Measurements from ENCODE around the gene PPIC.

The PPIC gene

DNA sequence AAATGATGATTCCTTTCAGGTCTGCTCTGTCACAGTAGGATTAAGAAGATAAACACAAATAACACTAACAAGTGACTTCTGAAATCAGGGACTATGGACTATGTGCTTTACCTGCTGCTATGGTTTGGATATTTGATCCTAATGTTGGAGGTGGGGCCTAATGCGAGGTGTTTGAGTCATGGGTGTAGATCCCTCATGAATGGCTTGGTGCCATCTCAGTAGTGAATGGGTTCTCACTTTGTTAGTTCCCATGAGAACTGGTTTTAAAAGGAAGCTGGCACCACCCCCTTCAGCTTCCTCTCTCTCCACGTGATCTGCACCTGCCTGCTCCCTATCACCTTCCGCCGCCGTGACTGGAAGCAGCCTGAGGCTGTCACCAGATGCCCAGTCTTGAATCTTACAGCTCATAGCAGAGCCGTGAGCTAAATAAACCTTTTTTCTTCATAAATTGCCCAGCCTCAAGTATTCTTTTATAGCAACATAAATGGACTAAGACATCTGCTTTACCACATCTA lies 3.3 kb downstream of the PPIC start:
- H3K27ac ChIP-seq = no peak overlapping the region
- TF ChIP-seq, protein P1, sequence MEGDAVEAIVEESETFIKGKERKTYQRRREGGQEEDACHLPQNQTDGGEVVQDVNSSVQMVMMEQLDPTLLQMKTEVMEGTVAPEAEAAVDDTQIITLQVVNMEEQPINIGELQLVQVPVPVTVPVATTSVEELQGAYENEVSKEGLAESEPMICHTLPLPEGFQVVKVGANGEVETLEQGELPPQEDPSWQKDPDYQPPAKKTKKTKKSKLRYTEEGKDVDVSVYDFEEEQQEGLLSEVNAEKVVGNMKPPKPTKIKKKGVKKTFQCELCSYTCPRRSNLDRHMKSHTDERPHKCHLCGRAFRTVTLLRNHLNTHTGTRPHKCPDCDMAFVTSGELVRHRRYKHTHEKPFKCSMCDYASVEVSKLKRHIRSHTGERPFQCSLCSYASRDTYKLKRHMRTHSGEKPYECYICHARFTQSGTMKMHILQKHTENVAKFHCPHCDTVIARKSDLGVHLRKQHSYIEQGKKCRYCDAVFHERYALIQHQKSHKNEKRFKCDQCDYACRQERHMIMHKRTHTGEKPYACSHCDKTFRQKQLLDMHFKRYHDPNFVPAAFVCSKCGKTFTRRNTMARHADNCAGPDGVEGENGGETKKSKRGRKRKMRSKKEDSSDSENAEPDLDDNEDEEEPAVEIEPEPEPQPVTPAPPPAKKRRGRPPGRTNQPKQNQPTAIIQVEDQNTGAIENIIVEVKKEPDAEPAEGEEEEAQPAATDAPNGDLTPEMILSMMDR (conservative IDR thresholded peaks at IDR 0.05; ENCODE audit: low read depth) = no peak
- ChIA-PET CTCF (no interaction called here), POLR2A (ENCODE audit: low non-redundant PET) (interaction anchor here (0.5 kb wide), 1 partner anchor 38 kb away, joined by 3 read pairs; no protein-coding TSS in a partner anchor)
- DNase-seq (ENCODE audit: low spot score) = peak; percentile 22

DNA sequence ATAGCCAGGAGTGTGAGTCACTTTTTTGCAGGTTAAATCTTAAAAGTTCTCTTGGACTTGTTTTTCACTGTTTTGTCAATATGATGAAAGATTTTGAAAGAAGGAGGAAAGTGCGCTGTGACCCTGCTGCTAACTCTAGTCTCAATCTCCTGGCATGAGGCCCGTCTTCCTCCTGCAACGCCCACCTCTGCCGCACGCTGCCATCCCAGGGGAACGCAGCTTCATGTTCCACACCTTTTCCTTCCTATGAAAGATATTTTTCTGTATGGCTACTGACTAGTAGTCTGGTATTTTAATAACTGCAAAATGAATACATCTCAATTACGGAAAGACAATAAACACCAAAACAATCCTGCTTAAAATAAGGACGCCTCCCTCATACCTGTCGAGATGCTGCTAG lies 8.3 kb downstream of the PPIC start:
- TF ChIP-seq, protein P1 (conservative IDR thresholded peaks at IDR 0.05; ENCODE audit: low read depth) = no peak
- ChIA-PET POLR2A (ENCODE audit: low non-redundant PET) (no interaction called here), CTCF (interaction anchor here (0.6 kb wide), 2 partner anchors 14 to 250 kb away, joined by 3 read pairs; no protein-coding TSS in a partner anchor)
- no peak overlapping the region for H3K27ac ChIP-seq
- no peak for DNase-seq (ENCODE audit: low spot score)

DNA sequence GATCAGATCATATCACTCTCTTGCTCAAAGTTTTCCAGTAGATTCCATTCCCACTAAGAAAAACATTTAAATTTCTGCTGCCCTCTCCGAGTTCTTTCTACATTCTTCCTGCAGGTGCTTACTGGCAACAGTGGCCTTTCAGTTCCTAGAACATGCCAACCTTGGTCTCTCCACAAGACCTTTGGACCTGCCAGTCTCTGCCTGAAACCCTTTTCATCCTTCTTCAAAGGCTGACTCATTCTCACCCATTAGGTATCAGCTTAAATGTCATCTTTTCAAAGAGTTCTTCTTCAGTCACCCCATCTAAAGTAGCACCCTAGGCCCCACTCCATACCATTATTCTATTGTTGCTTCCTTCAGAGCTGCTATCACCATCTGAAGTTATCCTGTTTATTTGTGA lies 21.8 kb downstream of the PPIC start:
- POLR2A ChIA-PET (ENCODE audit: low non-redundant PET) = no interaction called here

DNA sequence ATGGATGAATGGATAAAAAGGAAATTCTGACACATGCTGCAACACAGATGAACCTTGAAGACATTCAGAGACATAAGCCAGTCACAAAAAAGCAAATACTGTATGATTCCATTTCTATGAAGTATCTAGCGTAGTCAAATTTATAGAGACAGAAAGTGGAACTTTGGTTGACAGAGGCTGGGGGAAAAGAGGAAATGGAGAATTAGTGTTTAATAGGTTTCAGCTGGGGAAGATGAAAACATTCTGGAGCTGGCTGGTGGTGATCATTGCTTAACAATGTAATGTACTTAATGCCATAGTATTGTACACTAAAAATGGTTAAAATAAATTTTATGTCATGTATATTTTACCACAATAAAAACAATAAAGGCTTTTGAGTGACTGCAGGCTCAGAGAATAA lies 24.2 kb downstream of the PPIC start:
- H3K27ac ChIP-seq = no peak overlapping the region
- DNase-seq (ENCODE audit: low spot score) = no peak
- TF ChIP-seq, protein P1 (conservative IDR thresholded peaks at IDR 0.05; ENCODE audit: low read depth) = no peak
- POLR2A ChIA-PET (ENCODE audit: low non-redundant PET) = no interaction called here
- CTCF ChIA-PET = no interaction called here

More for the DNA sequence above, 21.8 kb downstream of the PPIC start:
- CTCF ChIA-PET = interaction anchor here (0.7 kb wide), 1 partner anchor 269 kb away, joined by 3 read pairs; no protein-coding TSS in a partner anchor
- no peak for DNase-seq (ENCODE audit: low spot score)
- TF ChIP-seq, protein P1 (conservative IDR thresholded peaks at IDR 0.05; ENCODE audit: low read depth) = no peak
- no peak overlapping the region for H3K27ac ChIP-seq

DNA sequence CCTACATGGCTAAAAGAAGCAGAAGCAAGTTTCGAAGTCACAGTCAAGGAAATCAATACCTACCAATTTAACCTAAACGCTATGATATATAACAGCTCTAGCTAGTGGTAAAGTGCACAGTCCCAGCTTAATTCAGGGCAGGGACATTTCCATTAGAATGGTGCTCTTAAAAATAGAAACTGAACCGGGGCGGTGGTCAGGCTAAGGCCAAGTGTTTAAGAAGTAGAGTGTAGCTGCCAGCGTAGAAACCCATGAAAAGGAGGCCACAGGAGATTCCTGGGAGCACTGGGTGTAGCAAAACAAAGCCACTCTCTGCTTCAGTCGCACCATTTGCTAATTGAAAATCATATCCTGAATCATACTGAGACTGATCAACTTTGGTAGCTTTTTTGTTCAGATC lies 28.8 kb downstream of the PPIC start:
- TF ChIP-seq, protein P1 (conservative IDR thresholded peaks at IDR 0.05; ENCODE audit: low read depth) = no peak
- POLR2A ChIA-PET (ENCODE audit: low non-redundant PET) = no interaction called here
- DNase-seq (ENCODE audit: low spot score) = no peak
- CTCF ChIA-PET = no interaction called here
- no peak overlapping the region for H3K27ac ChIP-seq

DNA sequence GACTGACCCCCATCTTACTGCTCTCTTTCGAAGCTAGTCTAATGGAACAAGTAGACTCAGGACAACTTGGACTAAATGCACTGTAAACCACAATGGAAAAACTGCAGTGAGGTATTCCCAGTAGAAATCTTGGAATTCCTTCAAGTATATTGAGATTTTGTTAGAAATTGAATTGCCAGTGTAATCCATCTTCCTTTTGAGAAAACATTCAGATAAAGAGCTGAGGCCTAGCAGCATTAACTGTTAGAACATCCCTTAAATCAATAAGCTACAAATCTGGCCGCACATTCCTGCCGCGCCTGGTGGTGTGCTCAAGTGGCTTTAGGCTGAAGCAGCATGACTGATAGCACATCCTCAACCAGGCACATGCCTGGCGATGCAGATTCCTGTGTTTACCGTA lies 29.3 kb downstream of the PPIC start:
- ChIA-PET CTCF (no interaction called here), POLR2A (ENCODE audit: low non-redundant PET) (no interaction called here)
- no peak overlapping the region for H3K27ac ChIP-seq
- DNase-seq (ENCODE audit: low spot score) = no peak
- TF ChIP-seq, protein P1 (conservative IDR thresholded peaks at IDR 0.05; ENCODE audit: low read depth) = no peak
